ENCODE measurements around the gene PIK3IP1. TPM values are rescaled to one million over a fixed set of nuclear protein-coding genes. Genes with fewer than 3 reads are reported as not detected.

The PIK3IP1 gene
- total and polyA plus RNA-seq, 2 donors (not counting 3 experiments of a cell fraction or from before 2014, with no cell fraction given), result 7.7 to 13.2 TPM

- Histone ChIP-seq H2AFZ (ENCODE audit: low read depth, low read length) (no peak overlapping the region), H3K4me2 (ENCODE audit: insufficient read depth, low read length) (no peak overlapping the region), H3K36me3 (ENCODE audit: control insufficient read depth in 2 of 2, extremely low read depth in 1 of 2, insufficient read depth in 2 of 2, low read length in 2 of 2) (peaks cover 10 to 54% of the 10 kb centered on the region in 2 experiments), H3K9ac (replicated peaks; ENCODE audit: extremely low read depth, insufficient read depth, low read length) (no peak overlapping the region), H4K20me1 (replicated peaks; ENCODE audit: control insufficient read depth, extremely low read depth, insufficient read depth, low read length) (no peaks in the 10 kb centered on the region), H3K27me3 (ENCODE audit: control insufficient read depth in 2 of 2, insufficient read depth in 2 of 2, low read length in 2 of 2) (no peaks in the 10 kb centered on the region), H3K9me1 (replicated peaks; ENCODE audit: control insufficient read depth, extremely low read depth, insufficient read depth, low read length) (no peaks in the 10 kb centered on the region), H3K9me3 (replicated peaks; ENCODE audit: control insufficient read depth, insufficient read depth, low read length) (no peaks in the 10 kb centered on the region), H3K4me3 (replicated peaks in 1 of 3; ENCODE audit: insufficient read depth in 1 of 3, low read depth in 1 of 3, low read length in 3 of 3) (no peak overlapping the region), H3K27ac (ENCODE audit: insufficient read depth, low read depth, low read length) (no peak overlapping the region), H3K79me2 (ENCODE audit: control insufficient read depth, insufficient read depth, low read length) (no peaks in the 10 kb centered on the region), H3K4me1 (ENCODE audit: control insufficient read depth, extremely low read depth, insufficient read depth, low read length) (no peaks in the 10 kb centered on the region)
- TF ChIP-seq POLR2A (IDR thresholded peaks at IDR 0.05; ENCODE audit: low read depth, low read length), result no peak
- no peak for TF ChIP-seq FOS (IDR thresholded peaks at IDR 0.05; ENCODE audit: borderline replicate concordance, insufficient read depth, low read length)
- no peak for TF ChIP-seq MYC (IDR thresholded peaks at IDR 0.05; ENCODE audit: low read depth, low read length)
- TF ChIP-seq, protein P1, sequence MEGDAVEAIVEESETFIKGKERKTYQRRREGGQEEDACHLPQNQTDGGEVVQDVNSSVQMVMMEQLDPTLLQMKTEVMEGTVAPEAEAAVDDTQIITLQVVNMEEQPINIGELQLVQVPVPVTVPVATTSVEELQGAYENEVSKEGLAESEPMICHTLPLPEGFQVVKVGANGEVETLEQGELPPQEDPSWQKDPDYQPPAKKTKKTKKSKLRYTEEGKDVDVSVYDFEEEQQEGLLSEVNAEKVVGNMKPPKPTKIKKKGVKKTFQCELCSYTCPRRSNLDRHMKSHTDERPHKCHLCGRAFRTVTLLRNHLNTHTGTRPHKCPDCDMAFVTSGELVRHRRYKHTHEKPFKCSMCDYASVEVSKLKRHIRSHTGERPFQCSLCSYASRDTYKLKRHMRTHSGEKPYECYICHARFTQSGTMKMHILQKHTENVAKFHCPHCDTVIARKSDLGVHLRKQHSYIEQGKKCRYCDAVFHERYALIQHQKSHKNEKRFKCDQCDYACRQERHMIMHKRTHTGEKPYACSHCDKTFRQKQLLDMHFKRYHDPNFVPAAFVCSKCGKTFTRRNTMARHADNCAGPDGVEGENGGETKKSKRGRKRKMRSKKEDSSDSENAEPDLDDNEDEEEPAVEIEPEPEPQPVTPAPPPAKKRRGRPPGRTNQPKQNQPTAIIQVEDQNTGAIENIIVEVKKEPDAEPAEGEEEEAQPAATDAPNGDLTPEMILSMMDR (IDR thresholded peaks at IDR 0.05; ENCODE audit: extremely low read depth in 1 of 2, insufficient read depth in 1 of 2, low read depth in 1 of 2, low read length in 2 of 2), result no peak
- TF ChIP-seq, protein P2, sequence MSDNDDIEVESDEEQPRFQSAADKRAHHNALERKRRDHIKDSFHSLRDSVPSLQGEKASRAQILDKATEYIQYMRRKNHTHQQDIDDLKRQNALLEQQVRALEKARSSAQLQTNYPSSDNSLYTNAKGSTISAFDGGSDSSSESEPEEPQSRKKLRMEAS (IDR thresholded peaks at IDR 0.05; ENCODE audit: insufficient read depth, insufficient read length), result no peak
- TF ChIP-seq JUN (IDR thresholded peaks at IDR 0.05; ENCODE audit: borderline replicate concordance, insufficient read depth, insufficient read length, low read depth), result no peak
- TF ChIP-seq GATA2 (IDR thresholded peaks at IDR 0.05; ENCODE audit: insufficient read depth, insufficient read length, low read depth, low read length), result no peak
- TF ChIP-seq EZH2 (IDR thresholded peaks at IDR 0.05; ENCODE audit: borderline replicate concordance, low read depth, low read length, severe bottlenecking), result no peak
- no peak for TF ChIP-seq POLR2AphosphoS5 (IDR thresholded peaks at IDR 0.05; ENCODE audit: insufficient read depth, low read depth, low read length)
- CTCF ChIA-PET, result interaction anchor here (1.8 kb wide), 1 partner anchor 19 kb away, joined by 8 read pairs; no protein-coding TSS in a partner anchor
- no TSS peak for BruUV-seq (replicated peaks)
- FAIRE-seq (no peak), DNase-seq (ENCODE audit: low read depth, low spot score) (no peak)
- dilution Hi-C loops (cut with MboI; ENCODE audit: extremely low pct_ligation_motif_present, low sequenced_read_pairs) (no loop called here), intact Hi-C loops (cut with micrococcal nuclease) (no loop called here)
- POLR2A ChIA-PET, result no interaction called here
Measured at GRCh38 chr22:31332010-31332409, 39.7 kb upstream of the PIK3IP1 start.
